Raji (cell line): ENCODE measurements around the gene CAGE1.
A peak's percentile ranks its signal among the peaks of the same experiment; 100 is the strongest.

Source experiments
- POLR2A ChIP-seq: IDR thresholded peaks from 2 replicates; pipeline ENCODE4 v1.6.1; 2011; ENCODE audit warnings: low read depth, low read length, control low read depth; ENCODE audit not compliant: insufficient read depth

Gene CAGE1

DNA sequence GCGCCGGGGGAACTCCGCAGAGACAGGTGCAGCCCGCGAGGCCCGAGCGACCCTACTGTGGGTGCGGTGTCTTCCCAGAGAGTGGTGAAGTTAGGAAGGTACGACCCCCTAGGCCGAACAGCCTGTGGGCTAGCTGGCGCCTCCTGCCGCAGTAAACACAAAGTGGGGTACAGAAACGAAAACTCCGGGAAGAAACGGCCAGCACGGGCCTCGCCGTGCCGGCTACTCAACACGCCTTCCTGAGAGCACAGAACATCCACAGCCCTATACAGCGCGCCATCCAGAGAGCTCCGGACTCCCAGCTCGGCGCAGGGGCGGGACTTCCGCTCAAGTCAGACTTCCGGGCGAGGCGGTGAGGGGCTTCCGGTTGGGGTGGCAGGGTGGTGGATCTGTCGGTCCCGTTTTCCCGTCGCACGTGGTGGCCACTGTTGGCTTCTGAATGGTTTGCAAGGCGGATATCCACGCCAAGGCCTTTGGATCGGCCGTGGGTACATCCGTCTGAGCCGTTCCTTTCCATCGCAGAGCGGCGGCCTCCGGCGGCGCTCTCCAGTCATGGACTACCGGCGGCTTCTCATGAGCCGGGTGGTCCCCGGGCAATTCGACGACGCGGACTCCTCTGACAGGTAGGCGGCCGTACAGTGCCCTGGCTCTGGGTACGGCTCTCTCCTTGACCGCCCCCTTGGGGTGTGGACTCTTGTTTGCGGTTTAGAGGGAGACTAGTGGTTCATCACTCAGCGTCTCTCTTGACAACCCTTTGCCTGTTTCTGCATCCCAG, at the start of gene CAGE1, which contains the start of gene RIOK1:
Gene CAGE1, minus strand, starts transcription at position 292 of the 775 bp plus-strand sequence. CDS start 2,569 bp downstream, outside the sequence.
Gene RIOK1, plus strand, starts transcription at position 358 of the 775 bp plus-strand sequence. Its CDS starts 195 bp downstream, at position 553.
- peak; percentile 98 for TF ChIP-seq POLR2A

DNA sequence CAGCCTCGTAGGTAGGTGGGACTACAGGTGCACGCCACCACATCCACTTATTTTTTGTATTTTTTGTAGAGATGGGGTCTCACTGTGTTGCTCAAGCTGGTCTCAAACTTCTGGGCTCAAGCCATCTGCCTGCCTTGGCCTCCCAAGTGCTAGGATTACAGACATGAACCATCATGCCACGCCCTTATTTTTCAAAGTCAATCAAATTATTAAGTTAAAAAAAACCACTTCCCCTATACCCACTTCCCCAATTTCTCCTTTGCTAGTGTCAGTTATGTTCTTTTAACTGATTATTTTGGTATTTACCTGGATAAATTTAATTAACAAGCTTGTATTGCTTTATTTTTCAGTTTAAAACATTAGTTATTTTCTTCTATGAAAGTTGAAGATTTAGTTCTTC, 49.7 kb upstream of the CAGE1 start:
- no peak for TF ChIP-seq POLR2A

DNA sequence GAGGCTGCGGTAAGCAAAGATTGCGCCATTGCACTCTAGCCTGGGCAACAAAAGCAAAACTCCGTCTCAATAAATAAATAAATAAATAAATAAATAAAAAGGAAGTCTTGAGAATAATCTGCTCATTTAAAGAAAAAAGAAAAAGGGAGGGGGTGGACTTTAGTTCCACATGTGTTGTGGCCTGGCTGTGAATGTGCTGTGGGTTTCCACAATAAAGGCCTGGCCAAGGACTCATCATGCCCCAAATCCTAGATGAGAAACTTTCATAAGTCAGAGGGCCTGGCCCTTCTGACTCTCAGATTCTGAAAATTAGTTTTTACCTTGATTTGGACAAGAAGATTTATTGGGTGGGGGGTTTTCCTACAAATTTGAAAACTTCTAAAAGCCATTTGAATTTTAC, 48.5 kb upstream of the CAGE1 start:
- TF ChIP-seq POLR2A, result no peak

DNA sequence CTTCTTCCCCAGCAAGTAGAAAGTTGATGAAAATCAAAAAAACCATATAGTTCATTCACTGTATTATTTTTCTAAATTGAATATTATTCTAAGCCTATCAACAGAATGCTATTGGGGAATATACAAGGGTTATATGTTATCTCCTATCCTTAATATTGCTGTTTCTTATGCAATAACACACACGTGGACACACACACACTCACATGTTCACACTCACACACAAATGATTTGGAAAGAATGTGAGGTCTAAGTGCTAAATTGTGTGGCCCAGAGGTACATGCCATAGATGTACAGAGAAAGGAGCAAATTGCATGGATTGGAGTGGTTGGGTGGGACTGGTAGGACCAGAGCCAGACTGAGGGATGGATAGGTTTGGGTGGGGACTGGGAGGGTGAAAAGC, 45.1 kb upstream of the CAGE1 start:
- no peak for TF ChIP-seq POLR2A

DNA sequence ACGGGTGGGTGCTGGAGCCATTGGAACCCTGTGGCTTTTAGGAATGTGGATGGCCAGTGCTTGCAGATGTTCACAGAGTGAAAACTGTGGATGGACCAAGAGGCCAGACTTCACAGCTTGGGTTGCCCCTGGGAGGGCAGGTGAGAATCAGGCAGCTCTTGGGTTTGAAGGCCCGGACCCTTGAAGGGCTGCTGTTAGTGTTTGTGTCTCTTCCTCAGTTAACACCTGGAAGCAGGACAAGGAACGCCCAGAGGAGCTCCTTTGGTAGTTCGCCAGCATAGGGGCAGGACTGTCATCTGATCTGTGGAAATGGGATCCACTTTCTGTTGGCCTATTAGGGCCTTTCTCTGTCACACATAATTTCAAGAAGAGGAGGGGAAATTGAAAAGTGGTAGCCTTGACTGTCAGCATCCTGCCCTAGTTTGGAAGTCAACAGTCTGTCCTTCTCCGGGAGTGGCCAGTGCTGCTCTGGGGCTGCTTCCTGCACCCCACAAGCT, 43.6 kb upstream of the CAGE1 start:
- no peak for TF ChIP-seq POLR2A

DNA sequence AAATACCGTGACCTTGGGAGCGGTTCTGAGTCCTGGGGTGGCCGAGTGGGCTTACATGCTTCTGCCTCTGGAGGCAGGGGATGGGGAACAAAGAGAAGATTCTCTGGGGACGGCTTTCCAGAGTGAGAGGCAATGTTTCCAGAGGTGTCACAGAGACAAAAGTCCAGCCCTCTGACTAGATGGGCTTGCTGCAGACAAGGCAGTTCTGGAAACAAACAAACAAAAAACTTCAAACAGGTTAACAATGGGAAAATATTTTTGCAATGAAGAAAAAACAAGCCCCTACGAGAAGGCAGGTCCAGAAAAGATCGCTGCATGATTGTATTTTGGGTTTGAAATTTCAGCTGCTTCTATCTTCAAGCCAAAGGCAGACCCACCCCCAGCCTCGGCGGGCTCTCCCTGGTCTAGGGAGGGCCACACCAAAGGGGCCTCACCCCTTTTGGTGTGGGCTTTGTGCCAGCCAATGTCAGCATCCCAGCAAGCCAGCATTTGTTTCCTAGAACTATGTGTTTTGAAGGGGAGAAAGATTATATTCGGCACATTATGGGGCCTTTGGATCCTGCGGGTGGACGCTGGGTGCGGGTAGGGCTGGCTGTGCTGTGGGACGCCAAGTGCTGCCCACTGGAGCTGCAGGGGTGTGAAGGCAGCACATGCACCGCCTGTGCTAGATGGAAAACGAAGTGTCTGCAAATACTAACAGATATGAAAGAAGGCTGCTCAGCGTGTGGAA, 43.0 kb upstream of the CAGE1 start:
- no peak for TF ChIP-seq POLR2A

DNA sequence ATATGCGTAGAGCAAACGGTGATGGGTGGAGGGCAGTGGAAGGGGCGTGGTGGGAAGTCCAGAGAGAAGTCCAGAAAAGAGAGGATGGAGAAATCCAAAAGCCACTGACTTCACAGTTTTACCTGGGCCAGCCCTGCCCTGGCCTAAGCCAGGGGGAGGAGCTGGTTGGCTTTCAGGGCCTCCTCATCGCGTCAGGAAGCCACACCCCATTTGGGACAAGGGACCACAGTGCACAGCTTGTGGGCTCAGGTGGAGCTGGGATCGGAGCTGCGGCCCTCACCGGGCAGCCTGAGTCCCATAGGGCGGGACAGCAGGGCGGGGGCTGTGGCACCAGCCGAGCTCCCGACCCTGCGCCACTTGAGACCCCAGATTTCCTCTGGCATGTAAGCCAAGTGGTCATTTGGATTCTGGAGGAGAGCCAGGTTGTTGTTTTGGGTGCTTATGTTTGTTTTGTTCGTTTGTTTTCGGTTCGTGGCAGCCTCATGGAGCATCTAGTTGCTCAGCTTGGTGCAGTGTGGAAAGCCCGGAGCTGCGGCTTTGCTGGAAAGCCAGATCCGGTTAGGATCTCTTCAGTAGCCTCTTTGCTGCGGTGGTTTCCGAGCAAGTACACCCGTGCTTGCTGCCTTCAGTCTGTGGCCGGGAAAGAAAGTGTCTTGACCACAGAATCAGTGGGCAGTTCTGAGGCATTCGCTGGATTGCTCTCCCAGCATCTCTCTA, 42.3 kb upstream of the CAGE1 start:
- TF ChIP-seq POLR2A, result no peak

DNA sequence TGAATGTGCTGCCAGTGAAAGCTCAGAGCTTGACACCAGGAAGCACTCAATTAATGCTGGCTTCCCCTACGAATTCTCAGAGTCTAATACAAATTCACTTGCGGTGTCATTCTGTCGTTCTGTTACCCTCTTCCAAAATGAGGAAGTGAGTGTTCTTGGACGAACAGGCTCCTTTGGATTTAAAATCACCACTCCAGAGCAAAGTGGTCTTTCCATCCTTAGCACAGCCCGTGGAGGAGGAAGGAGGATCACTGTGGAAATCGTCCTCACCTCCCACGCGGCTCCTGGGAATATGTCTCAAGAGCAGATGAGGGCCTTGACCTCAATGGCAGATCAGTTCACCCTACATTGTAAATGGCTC, 41.8 kb upstream of the CAGE1 start:
- TF ChIP-seq POLR2A, result no peak

DNA sequence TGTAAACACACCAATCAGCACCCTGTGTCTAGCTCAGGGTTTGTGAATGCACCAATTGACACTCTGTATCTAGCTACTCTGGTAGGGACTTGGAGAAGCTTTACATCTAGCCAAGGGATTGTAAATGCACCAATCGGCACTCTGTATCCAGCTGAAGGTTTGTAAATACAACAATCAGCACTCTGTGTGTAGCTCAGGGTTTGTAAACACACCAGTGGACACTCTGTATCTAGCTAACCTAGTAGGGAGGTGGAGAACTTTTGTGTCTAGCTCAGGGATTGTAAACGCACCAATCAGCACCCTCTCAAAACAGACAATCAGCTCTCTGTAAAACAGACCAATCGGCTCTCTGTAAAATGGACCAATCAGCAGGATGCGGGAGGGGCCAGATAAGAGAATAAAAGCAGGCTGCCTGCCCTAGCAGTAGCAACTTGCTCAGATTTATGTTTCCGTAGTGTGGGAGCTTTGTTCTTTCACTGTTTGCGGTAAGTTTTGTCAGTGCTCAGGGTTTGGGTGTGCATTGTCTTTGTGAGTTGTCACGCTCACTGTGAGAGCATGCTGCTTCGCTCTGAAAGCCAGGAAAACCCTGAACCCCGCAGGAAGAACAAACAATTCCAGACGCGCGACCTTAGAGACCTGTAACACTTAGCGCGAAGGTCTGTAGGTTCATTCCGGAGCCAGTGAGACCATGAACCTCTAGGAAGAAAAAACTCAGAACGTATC, 37.1 kb upstream of the CAGE1 start:
- TF ChIP-seq POLR2A, result no peak

DNA sequence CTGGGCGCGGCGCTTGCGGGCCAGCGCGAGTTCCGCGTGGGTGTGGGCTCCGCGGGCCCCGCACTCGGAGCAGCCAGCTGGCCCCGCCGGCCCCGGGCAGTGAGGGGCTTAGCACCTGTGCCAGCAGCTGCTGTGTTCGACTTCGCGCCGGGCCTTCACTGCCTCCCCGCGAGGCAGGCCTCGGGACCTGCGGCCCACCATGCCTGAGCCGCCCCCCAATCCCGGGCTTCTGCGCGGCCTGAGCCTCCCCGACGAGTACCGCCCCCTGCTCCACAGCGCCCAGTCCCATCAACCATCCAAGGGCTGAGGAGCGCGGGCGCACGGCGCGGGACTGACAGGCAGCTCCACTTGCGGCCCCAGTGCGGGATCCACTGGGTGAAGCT, 36.3 kb upstream of the CAGE1 start:
- no peak for TF ChIP-seq POLR2A

DNA sequence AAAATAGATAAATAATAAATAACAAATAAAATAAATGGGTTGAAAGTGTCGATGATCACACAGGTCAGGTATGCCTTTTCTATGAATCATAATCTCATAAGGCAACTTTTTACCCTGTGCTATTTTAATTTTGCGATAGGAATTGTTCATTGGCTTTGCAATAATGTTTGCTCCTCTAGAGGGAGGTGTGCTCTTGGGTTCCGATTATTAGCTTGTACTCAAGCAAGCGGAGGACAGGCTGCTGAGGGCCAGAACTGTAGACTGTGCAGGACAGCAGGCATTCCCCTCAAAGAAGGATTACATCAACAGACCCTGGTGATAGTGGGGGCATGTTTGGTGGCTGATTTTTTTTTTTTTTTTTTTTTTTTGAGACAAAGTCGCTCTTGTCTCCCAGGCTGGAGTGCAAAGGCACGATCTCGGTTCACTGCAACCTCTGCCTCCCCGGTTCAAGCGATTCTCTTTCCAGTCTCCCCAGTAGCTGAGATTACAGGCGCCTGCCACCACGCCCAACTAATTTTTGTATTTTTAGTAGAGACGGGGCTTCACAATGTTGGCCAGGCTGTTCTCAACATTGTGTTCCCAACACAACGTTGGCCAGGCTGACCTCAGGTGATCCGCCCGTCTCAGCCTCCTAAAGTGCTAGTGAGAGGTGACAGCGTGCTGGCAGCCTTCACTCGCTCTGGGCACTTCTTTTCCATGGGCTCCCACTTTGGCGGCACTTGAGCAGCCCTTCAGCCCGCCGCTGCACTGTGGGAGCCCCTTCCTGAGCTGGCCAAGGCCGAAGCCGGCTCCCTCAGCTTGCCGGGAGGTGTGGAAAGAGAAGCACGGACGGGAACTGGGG, 35.6 kb upstream of the CAGE1 start:
- no peak for TF ChIP-seq POLR2A

DNA sequence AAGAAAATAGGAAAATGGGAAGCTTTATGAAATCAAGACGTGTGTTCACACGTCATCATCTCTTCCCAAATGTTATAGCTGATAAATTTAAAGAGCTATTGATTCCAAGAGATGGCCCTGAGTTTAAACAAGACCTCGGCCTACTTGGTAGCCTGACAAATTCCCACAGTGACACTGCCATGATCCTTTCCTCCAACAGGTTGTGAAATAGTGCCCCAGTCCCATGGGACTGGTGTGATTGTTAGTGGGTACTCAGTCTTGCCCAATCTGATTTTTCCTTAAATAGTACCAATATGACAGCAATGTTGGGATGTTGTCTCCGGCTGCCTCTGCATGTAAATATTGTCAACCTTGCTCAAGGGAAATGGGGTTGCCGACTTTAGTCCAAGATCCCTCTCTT, 34.5 kb upstream of the CAGE1 start:
- no peak for TF ChIP-seq POLR2A

DNA sequence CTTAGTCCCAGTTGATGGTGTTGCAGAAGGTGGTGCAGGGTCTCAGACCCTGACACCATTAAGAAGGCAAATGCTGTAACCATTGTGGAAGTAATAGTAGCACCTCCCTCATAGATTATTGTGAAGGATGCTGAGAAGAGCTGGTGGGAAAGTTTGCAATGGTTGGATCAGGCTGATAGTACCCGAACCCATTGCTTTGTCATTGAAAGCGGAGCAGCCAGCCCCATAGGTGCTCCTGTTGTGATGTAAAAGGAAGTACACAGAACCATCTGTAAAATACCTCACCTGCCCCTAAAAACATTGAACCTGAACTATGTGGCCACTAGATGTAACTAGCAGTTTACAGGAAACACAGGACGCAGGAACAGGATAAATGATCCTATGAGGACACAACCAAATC, 31.5 kb upstream of the CAGE1 start:
- no peak for TF ChIP-seq POLR2A

DNA sequence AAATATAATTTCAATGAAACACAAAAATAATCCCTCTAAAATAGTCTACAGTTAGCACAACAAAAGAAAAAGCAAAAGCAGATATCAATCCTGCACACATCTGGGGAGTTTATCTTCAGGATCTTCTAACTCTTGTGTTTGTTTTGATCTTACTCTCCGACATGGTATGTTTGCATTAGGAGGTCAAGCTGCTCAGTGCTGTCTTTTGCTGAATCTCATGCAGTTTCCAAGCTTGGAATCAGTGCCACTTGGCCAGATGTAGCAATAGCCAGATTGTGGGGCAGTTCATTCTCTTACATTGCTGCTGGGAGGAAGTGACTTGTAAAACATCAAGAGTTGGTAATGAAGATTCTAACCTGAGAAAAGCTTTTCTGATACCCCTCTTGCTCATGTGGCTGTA, 29.5 kb upstream of the CAGE1 start:
- TF ChIP-seq POLR2A, result no peak

DNA sequence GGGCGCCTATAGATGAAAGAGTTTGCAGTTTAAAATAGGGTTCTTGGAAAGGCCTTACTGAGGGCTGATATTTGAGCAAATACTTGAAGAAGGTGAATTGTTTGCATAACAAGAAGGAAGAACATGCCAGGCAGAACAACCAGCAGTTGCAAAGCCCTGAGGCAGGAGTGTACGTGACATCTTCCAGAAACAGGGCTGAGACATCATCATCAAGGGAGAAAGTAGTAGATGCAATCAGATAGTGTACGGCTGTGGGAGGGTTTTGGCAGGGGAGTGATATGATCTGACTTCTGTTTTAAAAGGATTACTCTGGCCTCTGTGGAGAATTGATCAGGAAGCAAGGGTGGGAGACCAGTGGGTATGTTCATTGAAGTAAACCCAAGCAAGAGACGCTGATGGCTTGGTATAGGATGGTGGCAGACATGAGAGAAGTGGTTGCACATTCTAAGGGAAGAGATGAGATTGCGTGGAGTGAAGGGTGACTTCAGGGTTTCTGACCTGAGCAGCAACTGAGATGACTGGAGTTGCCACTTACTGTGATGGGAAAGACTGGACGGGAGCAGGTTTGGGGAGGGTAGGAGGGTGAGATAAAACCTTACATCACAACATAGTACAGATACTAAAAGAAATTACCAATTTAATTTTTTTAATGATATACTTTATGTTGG, 28.8 kb upstream of the CAGE1 start:
- TF ChIP-seq POLR2A, result no peak
